Vagina (tissue), 2 donors: ENCODE measurements around the gene CYP2C19.

Experiments
- CTCF ChIP-seq, 3 experiments: fragments of 450-650 bp in 2 of 3; fragments of 200-600 bp in 1 of 3; sonication (generic) in 1 of 3; IDR thresholded peaks; one replicate each; pipeline ENCODE4 v1.5.1; 2017 to 2019; ENCODE audit warnings: antibody characterized with exemption in 3 of 3, mild to moderate bottlenecking in 2 of 3, moderate library complexity in 2 of 3
- POLR2A ChIP-seq, 2 donors: fragments of 450-650 bp; IDR thresholded peaks; one replicate each; pipeline ENCODE4 v1.6.1; 2017; ENCODE audit warnings: antibody characterized with exemption in 2 of 2, mild to moderate bottlenecking in 2 of 2, moderate library complexity in 2 of 2
- POLR2AphosphoS5 ChIP-seq, 2 donors: sonication (generic); formaldehyde crosslinking; IDR thresholded peaks; one replicate each; pipeline ENCODE4 v1.9.0; 2017; ENCODE audit warnings: antibody characterized with exemption in 2 of 2, mild to moderate bottlenecking in 2 of 2, low read depth in 1 of 2; ENCODE audit not compliant: insufficient read depth in 1 of 2

GRCh38 chr10:94879214-94879613 is 116.7 kb downstream of the CYP2C19 start:
- TF ChIP-seq CTCF (IDR thresholded peaks at IDR 0.05) (no peak), POLR2A (IDR thresholded peaks at IDR 0.05) (no peak), POLR2AphosphoS5 (IDR thresholded peaks at IDR 0.05; ENCODE audit: insufficient read depth in 1 of 2, low read depth in 1 of 2) (no peak)
